Panc1 (cell line): ENCODE results near the gene SIN3B. TPM values are rescaled to one million over a fixed set of nuclear protein-coding genes. Genes with fewer than 3 reads are reported as not detected.

Source experiments
- ATAC-seq: fragments of 200-7000 bp; cut with Tn5 transposase; 2 replicates; pipeline ENCODE4 v1.9.1; 2020; ENCODE audit warnings: mild to moderate bottlenecking, moderate library complexity
- BruUV-seq: library from RNA; stranded (reverse); fragments of 400-500 nt; replicated peaks from 2 replicates; lab custom pipeline; 2021; lab: Mats Ljungman, UMichigan
- CTCF ChIA-PET: fragments of 300-600 bp; sonication (Branson Sonifier 250); formaldehyde crosslinking; loops from one replicate; lab custom pipeline; 2022; ENCODE audit warnings: antibody characterized with exemption; lab: Charles Lee
- POLR2A ChIA-PET: fragments of 300-600 bp; sonication (Branson Sonifier 250); formaldehyde crosslinking; loops from one replicate; lab custom pipeline; 2022; ENCODE audit warnings: antibody characterized with exemption; lab: Charles Lee
- DNase-seq: peaks from one replicate; pipeline ENCODE4 v3.0.0-alpha.2; 2010; ENCODE audit warnings: low read depth, low spot score
- H3K27ac ChIP-seq: 2 replicates; pipeline ENCODE4 v1.5.1; 2011; ENCODE audit warnings: mild to moderate bottlenecking, low read length, inconsistent platforms
- H3K27me3 ChIP-seq: fragments of 200-500 bp; sonication (Bioruptor generic); 2 replicates; pipeline ENCODE4 v1.6.0; 2014; ENCODE audit warnings: low read length, inconsistent platforms; ENCODE audit not compliant: control insufficient read depth, insufficient read depth
- H3K36me3 ChIP-seq: fragments of 200-500 bp; sonication (Bioruptor generic); 2 replicates; pipeline ENCODE4 v1.5.1; 2014; ENCODE audit warnings: inconsistent platforms, mild to moderate bottlenecking, low read length, moderate library complexity; ENCODE audit not compliant: control insufficient read depth, insufficient read depth
- H3K4me1 ChIP-seq: 2 replicates; pipeline ENCODE4 v1.5.1; 2011; ENCODE audit warnings: inconsistent platforms, mild to moderate bottlenecking, low read length, moderate library complexity; ENCODE audit not compliant: control insufficient read depth, insufficient read depth
- H3K4me3 ChIP-seq, 2 experiments: 2 replicates each; pipeline ENCODE4 v1.5.1; 2011 to 2012; ENCODE audit warnings: low read depth in 2 of 2, low read length in 2 of 2, mild to moderate bottlenecking in 2 of 2, inconsistent platforms in 1 of 2, moderate library complexity in 1 of 2
- H3K9me3 ChIP-seq: fragments of 200-500 bp; sonication (Bioruptor generic); 2 replicates; pipeline ENCODE4 v1.5.1; 2014; ENCODE audit warnings: low read depth, mild to moderate bottlenecking, inconsistent platforms, low read length, moderate library complexity; ENCODE audit not compliant: control insufficient read depth, insufficient read depth
- POLR2AphosphoS5 ChIP-seq: IDR thresholded peaks from 2 replicates; pipeline ENCODE4 v1.6.1; 2012; ENCODE audit warnings: mild to moderate bottlenecking, low read depth, low read length, moderate library complexity
- SIN3A ChIP-seq: IDR thresholded peaks from 2 replicates; pipeline ENCODE4 v1.6.1; 2012; ENCODE audit warnings: low read depth, mild to moderate bottlenecking, low read length, moderate library complexity, borderline replicate concordance; ENCODE audit not compliant: insufficient read depth
- TCF7L2 ChIP-seq: IDR thresholded peaks from 2 replicates; pipeline ENCODE4 v1.6.1; 2011; ENCODE audit warnings: mild to moderate bottlenecking, low read depth, low read length, inconsistent platforms
- in situ Hi-C: cut with HindIII; loops from 2 replicates; pipeline ENCODE4 v1.10.0; 2016; ENCODE audit warnings: low sequenced_read_pairs, low pct_unique_long_range_greater_than_20kb
- intact Hi-C: fragments of 100-400 bp; cut with micrococcal nuclease; formaldehyde crosslinking; loops from one replicate; pipeline ENCODE4 v1.10.0; 2022; ENCODE audit not compliant: unreplicated experiment
- total RNA-seq: library from RNA; stranded (reverse); gene quantifications from one replicate; pipeline ENCODE4 v1.2.1, GENCODE V29; 2021; ENCODE audit not compliant: unreplicated experiment
- TF ChIP-seq, protein P1 (sequence below): fragments of 450-650 bp; IDR thresholded peaks from 2 replicates; pipeline ENCODE4 v1.5.1; 2017; ENCODE audit warnings: mild to moderate bottlenecking
- TF ChIP-seq, protein P2 (sequence below), 2 experiments: IDR thresholded peaks; 2 replicates each; pipeline ENCODE4 v1.6.1; 2011 to 2012; ENCODE audit warnings: low read depth in 2 of 2, control low read depth in 1 of 2, low read length in 1 of 2, mild to moderate bottlenecking in 1 of 2, moderate library complexity in 1 of 2; ENCODE audit not compliant: insufficient read depth in 1 of 2

The SIN3B gene
- total RNA-seq, 1 experiment from 2014 or later, result 47.0 TPM

DNA sequence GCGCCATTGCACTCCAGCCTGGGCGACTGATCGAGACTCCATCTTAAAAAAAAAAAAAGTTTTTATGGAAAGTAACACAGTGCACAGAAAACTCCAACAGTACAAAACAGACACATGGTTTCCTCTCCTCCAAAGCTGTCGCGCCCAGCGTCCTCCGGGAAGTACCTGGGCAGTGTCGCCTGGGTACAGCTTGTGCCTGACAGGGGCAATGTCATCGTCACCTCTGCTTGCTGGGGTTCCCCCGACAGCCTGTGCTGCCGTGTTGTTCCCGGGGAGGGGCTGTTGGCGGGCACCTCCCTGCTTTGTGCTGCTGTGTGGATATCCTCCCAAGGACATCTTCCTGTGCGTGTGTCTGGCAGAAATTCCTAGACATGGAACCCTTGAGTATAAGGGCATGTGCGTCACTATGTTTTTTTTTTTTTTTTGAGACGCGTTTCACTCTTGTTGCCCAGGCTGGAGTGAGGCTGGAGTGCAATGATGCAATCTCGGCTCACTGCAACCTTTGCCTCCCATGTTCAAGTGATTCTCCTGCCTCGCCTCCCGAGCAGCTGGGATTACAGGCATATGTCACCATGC, 57.2 kb downstream of the SIN3B start:
- Histone ChIP-seq H3K9me3 (peaks cover 6% of the 10 kb centered on the region; the same call in 1 of the 2 replicates), H3K36me3 (no peaks in the 10 kb centered on the region), H3K27ac (no peak overlapping the region), H3K4me3 (no peak overlapping the region), H3K4me1 (no peaks in the 10 kb centered on the region), H3K27me3 (no peaks in the 10 kb centered on the region)
- no peak for DNase-seq
- in situ Hi-C loops, result no loop called here
- BruUV-seq, result no TSS peak
- TF ChIP-seq POLR2AphosphoS5 (no peak), TCF7L2 (no peak), SIN3A (no peak)
- TF ChIP-seq, protein P1, sequence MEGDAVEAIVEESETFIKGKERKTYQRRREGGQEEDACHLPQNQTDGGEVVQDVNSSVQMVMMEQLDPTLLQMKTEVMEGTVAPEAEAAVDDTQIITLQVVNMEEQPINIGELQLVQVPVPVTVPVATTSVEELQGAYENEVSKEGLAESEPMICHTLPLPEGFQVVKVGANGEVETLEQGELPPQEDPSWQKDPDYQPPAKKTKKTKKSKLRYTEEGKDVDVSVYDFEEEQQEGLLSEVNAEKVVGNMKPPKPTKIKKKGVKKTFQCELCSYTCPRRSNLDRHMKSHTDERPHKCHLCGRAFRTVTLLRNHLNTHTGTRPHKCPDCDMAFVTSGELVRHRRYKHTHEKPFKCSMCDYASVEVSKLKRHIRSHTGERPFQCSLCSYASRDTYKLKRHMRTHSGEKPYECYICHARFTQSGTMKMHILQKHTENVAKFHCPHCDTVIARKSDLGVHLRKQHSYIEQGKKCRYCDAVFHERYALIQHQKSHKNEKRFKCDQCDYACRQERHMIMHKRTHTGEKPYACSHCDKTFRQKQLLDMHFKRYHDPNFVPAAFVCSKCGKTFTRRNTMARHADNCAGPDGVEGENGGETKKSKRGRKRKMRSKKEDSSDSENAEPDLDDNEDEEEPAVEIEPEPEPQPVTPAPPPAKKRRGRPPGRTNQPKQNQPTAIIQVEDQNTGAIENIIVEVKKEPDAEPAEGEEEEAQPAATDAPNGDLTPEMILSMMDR, result no peak
- TF ChIP-seq, protein P2, sequence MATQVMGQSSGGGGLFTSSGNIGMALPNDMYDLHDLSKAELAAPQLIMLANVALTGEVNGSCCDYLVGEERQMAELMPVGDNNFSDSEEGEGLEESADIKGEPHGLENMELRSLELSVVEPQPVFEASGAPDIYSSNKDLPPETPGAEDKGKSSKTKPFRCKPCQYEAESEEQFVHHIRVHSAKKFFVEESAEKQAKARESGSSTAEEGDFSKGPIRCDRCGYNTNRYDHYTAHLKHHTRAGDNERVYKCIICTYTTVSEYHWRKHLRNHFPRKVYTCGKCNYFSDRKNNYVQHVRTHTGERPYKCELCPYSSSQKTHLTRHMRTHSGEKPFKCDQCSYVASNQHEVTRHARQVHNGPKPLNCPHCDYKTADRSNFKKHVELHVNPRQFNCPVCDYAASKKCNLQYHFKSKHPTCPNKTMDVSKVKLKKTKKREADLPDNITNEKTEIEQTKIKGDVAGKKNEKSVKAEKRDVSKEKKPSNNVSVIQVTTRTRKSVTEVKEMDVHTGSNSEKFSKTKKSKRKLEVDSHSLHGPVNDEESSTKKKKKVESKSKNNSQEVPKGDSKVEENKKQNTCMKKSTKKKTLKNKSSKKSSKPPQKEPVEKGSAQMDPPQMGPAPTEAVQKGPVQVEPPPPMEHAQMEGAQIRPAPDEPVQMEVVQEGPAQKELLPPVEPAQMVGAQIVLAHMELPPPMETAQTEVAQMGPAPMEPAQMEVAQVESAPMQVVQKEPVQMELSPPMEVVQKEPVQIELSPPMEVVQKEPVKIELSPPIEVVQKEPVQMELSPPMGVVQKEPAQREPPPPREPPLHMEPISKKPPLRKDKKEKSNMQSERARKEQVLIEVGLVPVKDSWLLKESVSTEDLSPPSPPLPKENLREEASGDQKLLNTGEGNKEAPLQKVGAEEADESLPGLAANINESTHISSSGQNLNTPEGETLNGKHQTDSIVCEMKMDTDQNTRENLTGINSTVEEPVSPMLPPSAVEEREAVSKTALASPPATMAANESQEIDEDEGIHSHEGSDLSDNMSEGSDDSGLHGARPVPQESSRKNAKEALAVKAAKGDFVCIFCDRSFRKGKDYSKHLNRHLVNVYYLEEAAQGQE (IDR thresholded peaks at IDR 0.05; ENCODE audit: insufficient read depth in 1 of 2, low read depth in 2 of 2, low read length in 1 of 2), result no peak
- ATAC-seq, result no peak
- CTCF ChIA-PET, result no interaction called here
- intact Hi-C loops, result no loop called here
- POLR2A ChIA-PET, result no interaction called here

DNA sequence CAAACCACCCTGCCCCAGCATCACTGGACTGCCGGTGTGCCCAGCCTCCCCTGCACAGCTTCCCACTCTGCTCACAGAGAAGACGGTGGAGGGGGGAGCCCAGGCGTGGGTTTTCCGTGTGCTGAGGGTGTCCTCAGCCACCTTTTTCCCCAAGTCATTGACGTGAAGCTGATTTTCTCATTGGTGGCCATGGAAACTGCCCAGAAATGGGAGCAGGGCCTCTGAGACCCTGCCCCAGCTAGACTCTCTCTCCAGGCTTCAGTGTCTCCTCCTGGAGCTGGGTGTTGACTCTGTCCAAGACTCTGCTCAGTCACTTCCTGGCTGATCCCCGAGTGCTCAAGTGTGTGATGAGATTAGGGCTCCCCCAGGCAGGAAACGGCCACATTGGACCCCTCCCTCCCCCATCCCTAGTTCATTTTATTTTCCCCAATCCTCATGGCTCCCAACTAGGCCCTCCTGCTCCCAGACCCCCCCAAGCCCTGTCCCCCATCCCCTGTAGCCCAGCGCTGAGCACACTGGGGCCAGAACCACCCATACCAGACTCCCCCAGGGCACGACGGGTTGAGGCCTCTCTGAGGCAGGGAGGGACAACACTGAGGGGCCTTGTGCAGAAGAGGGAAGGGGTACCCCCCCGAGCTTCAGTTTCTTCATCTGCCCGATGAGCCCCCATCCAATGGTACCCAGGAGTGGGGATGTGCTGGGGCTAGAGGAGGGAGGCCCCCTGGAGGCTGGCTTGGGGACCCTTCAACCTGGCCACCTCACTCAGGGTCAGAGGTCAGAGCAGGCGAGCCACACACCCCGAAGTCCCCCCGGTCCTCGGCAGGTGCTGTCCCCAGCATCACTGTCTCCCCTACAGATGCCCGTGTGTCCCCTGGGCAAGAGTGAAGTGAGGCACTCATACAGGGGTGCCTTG, 58.4 kb downstream of the SIN3B start:
- no peaks in the 10 kb centered on the region for H3K4me1 ChIP-seq
- DNase-seq (no peak), ATAC-seq (no peak; the same call in 1 of the 2 replicates)
- intact Hi-C loops, result no loop called here
- in situ Hi-C loops, result no loop called here
- ChIA-PET POLR2A (interaction anchor here (0.6 to 0.7 kb wide), 2 partner anchors 27 to 124 kb away, joined by 3 read pairs; no protein-coding TSS in a partner anchor), CTCF (no interaction called here)
- H3K9me3 ChIP-seq, result no peaks in the 10 kb centered on the region
- H3K27ac ChIP-seq, result no peak overlapping the region
- BruUV-seq, result no TSS peak
- no peak overlapping the region for H3K4me3 ChIP-seq
- TF ChIP-seq TCF7L2, result no peak
- no peak for TF ChIP-seq POLR2AphosphoS5
- TF ChIP-seq, protein P1, result no peak
- TF ChIP-seq SIN3A, result no peak
- TF ChIP-seq, protein P2 (IDR thresholded peaks at IDR 0.05; ENCODE audit: insufficient read depth in 1 of 2, low read depth in 2 of 2, low read length in 1 of 2), result no peak
- no peaks in the 10 kb centered on the region for H3K36me3 ChIP-seq
- no peaks in the 10 kb centered on the region for H3K27me3 ChIP-seq
